NCI-H1417 (cell line): ENCODE data around the gene NPAP1.
"Not testable (repeated sequence)": the region's sequence is repeated elsewhere in the genome, so short reads cannot be mapped to it uniquely, and the experiment has no call there.

Source experiments
- DNase-seq, 3 experiments: peaks; one replicate each; lab custom pipeline; 2025; lab: John Stamatoyannopoulos, UW

Gene NPAP1

DNA sequence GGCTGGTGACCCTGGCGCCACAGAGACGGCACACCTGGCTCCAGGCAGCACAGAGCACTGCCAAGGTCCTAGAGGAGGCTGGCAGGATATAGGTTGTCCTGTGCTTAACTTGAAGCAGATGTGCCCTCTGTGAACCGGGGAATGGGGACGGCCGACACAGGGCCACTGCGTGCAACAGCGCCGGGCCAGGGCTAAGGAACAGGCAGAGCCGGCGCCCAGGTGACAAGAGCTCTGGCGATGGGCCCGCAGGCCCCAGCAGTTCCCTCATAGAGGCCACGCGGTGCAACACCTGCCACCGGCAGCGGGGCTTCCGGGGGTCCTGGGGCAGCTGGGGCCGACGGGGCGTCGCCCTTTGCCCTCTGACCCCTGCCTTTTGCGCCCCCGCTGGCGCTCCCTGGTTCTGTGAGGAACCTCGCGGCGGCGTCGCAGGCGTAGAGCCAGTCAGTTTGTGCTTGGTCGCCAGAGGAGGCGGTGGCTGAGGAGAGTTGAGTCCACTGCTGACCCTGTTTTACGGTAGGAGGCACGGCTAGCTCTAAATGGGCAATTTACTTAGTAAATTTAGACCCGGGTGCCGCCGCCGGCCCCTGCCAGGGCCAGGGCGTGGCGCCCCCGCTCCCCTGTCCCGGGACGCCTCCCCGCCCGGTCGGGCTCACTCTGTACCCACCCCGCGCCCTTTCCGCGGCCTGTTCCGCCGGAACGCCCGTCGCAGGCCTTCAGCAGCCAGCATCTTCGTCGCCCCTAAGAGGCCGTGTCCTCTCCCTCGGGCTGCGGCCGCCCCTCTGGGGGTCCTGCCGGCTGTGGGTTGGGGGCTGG lies at the start of gene NPAP1:
Gene NPAP1, plus strand, starts transcription at position 444 of the 813 bp plus-strand sequence. Its CDS starts 93 bp downstream, at position 537.
- no peak for DNase-seq

GRCh38 chr15:24627443-24627842 lies 48.1 kb upstream of the NPAP1 start:
- no peak for DNase-seq

- DNase-seq = no peak
These were observed 42.5 kb upstream of the NPAP1 start for GRCh38 chr15:24633082-24633481.

DNA sequence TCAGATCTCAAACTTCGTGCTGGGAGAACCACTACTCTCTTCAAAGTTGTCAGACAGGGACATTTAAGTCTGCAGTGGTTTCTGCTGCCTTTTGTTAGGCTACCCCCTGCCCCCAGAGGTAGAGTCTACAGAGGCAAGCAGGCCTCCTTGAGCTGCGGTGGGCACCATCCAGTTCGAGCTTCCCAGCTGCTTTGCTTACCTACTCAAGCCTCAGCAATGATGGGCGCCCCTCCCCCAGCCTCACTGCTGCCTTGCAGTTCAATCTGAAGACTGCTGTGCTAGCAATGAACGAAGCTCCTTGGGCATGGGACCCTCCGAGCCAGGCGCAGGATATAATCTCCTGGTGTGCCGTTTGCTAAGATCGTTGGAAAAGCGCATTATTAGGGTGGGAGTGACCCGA lies 36.2 kb upstream of the NPAP1 start:
- not testable (repeated sequence) for DNase-seq

GRCh38 chr15:24645627-24646026 lies 29.9 kb upstream of the NPAP1 start:
- no peak for DNase-seq

GRCh38 chr15:24659622-24660021 lies 16.0 kb upstream of the NPAP1 start:
- DNase-seq = no peak

- DNase-seq = no peak
These were observed 12.6 kb upstream of the NPAP1 start for GRCh38 chr15:24662991-24663390.

DNA sequence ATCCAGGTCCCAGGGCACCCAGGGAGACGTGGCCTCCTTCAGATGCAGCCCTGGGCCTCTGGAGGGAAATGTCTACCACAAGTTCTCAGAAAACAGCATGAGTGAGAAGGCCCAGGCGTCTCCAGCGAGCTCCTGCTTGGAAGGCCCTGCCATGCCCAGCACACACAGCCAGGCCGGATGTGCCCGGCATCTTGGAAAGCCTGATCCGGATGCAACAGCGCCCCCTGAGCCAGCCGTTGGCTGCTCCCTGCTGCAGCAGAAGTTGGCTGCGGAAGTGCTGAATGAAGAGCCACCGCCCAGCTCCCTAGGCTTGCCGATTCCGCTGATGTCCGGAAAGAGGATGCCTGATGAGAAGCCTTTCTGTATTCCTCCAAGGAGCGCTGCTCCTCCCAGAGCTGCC lies 856 bp downstream of the NPAP1 start:
- DNase-seq = no peak

DNA sequence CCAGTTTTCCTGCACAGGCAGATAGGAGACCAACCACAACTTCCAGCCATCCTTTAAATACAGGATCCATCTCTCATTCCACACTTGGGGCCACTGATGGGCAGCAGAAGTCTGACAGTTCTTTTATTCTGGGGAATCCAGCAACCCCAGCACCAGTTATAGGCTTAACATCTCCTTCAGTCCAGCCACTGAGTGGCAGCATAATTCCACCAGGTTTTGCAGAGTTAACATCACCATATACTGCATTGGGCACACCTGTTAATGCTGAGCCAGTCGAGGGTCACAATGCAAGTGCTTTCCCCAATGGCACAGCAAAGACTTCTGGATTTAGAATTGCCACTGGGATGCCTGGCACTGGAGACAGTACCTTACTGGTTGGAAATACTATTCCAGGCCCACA lies 2.9 kb downstream of the NPAP1 start:
- DNase-seq = peak in 1 of 3 experiments; percentile 2

DNA sequence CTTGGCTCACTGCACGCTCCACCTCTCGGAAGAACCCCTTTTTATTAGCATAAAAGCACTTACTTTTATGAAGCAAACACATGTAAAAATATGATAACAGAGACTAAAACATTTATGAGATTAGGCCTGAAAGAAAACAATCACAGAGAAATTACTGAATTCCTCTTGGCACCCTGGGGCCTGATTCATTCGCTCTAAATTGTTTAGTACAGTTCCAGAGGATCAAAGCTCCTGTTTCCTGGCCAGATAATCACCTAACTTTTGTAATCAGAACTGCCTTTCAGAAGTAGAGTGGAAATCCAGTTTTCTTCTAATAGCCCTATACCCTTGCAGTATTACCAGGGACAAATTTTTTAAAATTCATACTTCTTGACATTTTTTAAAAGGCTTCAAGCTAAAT lies 6.4 kb downstream of the NPAP1 start:
- no peak for DNase-seq

DNA sequence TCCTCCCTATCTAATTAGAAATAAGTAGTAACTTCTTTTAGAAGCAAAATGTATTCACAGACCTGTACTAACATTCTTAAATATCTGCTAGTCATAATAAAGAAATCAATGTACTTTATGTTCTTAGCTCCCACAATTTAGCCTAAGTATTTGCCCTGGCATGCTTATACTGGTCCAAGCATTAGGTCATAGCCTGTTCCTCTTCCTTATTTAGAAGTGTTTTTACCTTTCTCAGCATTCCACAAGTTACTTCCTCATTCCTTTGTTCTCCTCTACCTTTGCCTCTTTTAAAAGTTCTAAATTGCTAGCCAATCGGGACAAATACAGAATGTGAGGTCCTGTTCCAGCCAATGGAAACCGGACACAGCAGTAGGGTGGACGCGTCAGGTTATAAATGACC lies 7.3 kb downstream of the NPAP1 start:
- DNase-seq = not testable (repeated sequence)

- no peak for DNase-seq
These were observed 8.2 kb downstream of the NPAP1 start for GRCh38 chr15:24683736-24684135.

DNA sequence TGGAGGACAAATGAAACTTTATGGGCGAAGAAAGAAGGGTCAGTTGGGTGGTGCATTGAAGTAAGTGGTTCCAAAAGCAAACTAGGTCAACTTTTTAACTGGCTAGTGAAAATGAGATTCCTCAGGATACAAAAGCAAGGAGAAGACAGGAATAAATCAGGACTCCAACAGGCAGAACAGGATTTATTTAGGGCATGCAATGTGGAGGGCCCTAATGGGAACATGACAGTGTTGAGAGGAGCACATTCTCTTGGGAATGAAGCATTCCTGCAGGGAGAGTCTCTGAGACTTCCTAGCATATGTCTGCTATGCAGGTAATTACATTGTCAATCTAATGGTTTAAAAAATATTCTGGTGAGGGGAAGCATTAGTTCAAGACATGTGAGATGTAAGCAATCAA lies 8.7 kb downstream of the NPAP1 start:
- no peak for DNase-seq

DNA sequence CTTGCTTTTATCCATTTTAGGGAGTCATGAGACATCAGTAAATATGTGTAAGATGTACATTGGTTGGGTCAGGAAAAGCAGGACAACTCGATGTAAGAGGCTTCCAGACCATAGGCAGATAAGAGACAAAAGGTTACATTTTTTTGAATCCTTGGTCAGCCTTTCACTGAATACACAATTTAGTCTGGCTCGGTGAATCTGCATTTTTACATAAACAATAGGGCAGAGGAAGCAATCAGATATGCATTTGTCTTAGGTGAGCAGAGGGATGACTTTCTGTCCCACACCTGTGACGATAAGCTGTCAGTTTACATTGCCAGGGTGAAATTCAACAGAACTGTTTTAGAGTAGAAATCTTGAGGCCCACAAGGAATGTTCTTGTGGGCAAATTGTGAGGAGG lies 20.6 kb downstream of the NPAP1 start:
- DNase-seq = no peak

- DNase-seq = no peak
These were observed 21.3 kb downstream of the NPAP1 start for GRCh38 chr15:24696842-24697241.

GRCh38 chr15:24718289-24719082 lies 42.9 kb downstream of the NPAP1 start:
- DNase-seq = no peak

DNA sequence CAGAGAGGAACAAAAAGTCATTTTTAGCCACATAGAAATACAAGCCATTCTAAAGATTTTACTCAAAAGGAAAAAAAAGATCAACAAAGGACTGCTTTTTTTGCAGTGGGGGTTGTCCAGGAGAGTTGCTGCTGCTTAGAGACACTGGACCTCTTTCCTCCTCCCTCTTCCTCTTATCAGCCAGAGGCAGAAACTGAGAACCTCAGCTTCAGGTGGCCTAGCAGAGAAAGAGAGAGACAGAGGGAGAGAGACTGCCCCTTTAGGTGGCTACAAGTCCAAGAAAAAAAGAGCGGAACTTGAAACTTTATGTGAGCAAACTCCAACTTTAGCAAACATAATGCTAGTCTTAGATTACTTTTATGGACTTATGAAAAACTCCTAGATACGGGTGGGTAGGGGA lies 54.2 kb downstream of the NPAP1 start:
- DNase-seq = no peak
